SK-N-SH (cell line): Measurements from ENCODE around the gene RIC8B. TPM values are rescaled to one million over a fixed set of nuclear protein-coding genes. Genes with fewer than 3 reads are reported as not detected.

Experiments used
- CTCF ChIA-PET: fragments of 300-600, 350-600 bp; formaldehyde crosslinking; extraction: SDS; loops from one replicate; lab custom pipeline; 2021; lab: Yijun Ruan, JAX
- POLR2A ChIA-PET: fragments of 350-600 bp; sonication (Branson Sonifier 250); formaldehyde crosslinking; extraction: SDS; loops from one replicate; lab custom pipeline; 2020; ENCODE audit warnings: antibody characterized with exemption, inconsistent platforms; lab: Yijun Ruan, JAX
- DNase-seq: peaks from one replicate; pipeline ENCODE4 v3.0.0; 2012
- H2AFZ ChIP-seq: fragments of 200-600 bp; sonication (generic); 2 replicates; pipeline ENCODE4 v1.8.1; 2016; ENCODE audit warnings: antibody characterized with exemption, mild to moderate bottlenecking, low read depth
- H3F3A ChIP-seq: fragments of 200-600 bp; sonication (generic); replicated peaks from 2 replicates; pipeline ENCODE3; 2016; ENCODE audit warnings: antibody characterized with exemption, mild to moderate bottlenecking; ENCODE audit not compliant: insufficient read depth
- H3K27ac ChIP-seq, 2 experiments: fragments of 200-500 bp in 1 of 2; fragments of 200-600 bp in 1 of 2; sonication (Bioruptor generic) in 1 of 2; sonication (generic), shearing (Covaris generic) in 1 of 2; 2 replicates each; pipeline versions ENCODE4 v1.5.1 to v1.6.1; 2014 to 2016; ENCODE audit warnings: low read depth in 2 of 2, inconsistent platforms in 1 of 2, low read length in 1 of 2, mild to moderate bottlenecking in 1 of 2, mixed read lengths in 1 of 2
- H3K27me3 ChIP-seq: fragments of 200-600 bp; sonication (generic), shearing (Covaris generic); 2 replicates; pipeline ENCODE4 v1.6.1; 2016; ENCODE audit warnings: mixed run types; ENCODE audit not compliant: insufficient read depth
- H3K36me3 ChIP-seq, 2 experiments: fragments of 200-500 bp in 1 of 2; fragments of 200-600 bp in 1 of 2; sonication (Bioruptor generic) in 1 of 2; sonication (generic) in 1 of 2; replicated peaks in 1 of 2; 2 replicates each; pipeline versions ENCODE3 to v1.5.1; 2014 to 2016; ENCODE audit warnings: low read length in 1 of 2, mild to moderate bottlenecking in 1 of 2; ENCODE audit not compliant: insufficient read depth in 2 of 2, control insufficient read depth in 1 of 2
- H3K4me1 ChIP-seq, 2 experiments: fragments of 200-500 bp in 1 of 2; fragments of 200-600 bp in 1 of 2; sonication (Bioruptor generic) in 1 of 2; sonication (generic), shearing (Covaris generic) in 1 of 2; 2 replicates each; pipeline versions ENCODE4 v1.5.1 to v1.6.1; 2014 to 2016; ENCODE audit warnings: low read depth in 1 of 2, low read length in 1 of 2, mixed run types in 1 of 2; ENCODE audit not compliant: insufficient read depth in 2 of 2, control insufficient read depth in 1 of 2
- H3K4me2 ChIP-seq: fragments of 200-600 bp; sonication (generic), shearing (Covaris generic); 2 replicates; pipeline ENCODE4 v1.6.1; 2017; ENCODE audit warnings: mixed run types
- H3K4me3 ChIP-seq, 2 experiments: fragments of 200-500 bp in 1 of 2; fragments of 200-600 bp in 1 of 2; sonication (Bioruptor generic) in 1 of 2; sonication (generic), shearing (Covaris generic) in 1 of 2; 2 replicates each; pipeline versions ENCODE4 v1.5.1 to v1.8.1; 2014 to 2016; ENCODE audit warnings: low read depth in 2 of 2, inconsistent platforms in 1 of 2, low read length in 1 of 2, mild to moderate bottlenecking in 1 of 2, mixed read lengths in 1 of 2, moderate library complexity in 1 of 2
- H3K79me2 ChIP-seq: fragments of 200-600 bp; sonication (generic); 2 replicates; pipeline ENCODE4 v1.8.1; 2017; ENCODE audit warnings: mild to moderate bottlenecking; ENCODE audit not compliant: insufficient read depth
- H3K9ac ChIP-seq: fragments of 200-600 bp; sonication (generic); 2 replicates; pipeline ENCODE4 v1.6.1; 2017; ENCODE audit warnings: mixed run types
- H3K9me2 ChIP-seq: fragments of 200-600 bp; sonication (generic); 2 replicates; pipeline ENCODE4 v1.6.1; 2017; ENCODE audit warnings: mixed run types
- H3K9me3 ChIP-seq: fragments of 200-600 bp; sonication (generic); 2 replicates; pipeline ENCODE4 v1.6.1; 2017; ENCODE audit warnings: mixed run types, mild to moderate bottlenecking, moderate library complexity
- H4K20me1 ChIP-seq: fragments of 200-600 bp; sonication (generic); 2 replicates; pipeline ENCODE4 v1.6.1; 2017; ENCODE audit warnings: mild to moderate bottlenecking, mixed run types; ENCODE audit not compliant: insufficient read depth
- CHD2 ChIP-seq: fragments of 150-350 bp; IDR thresholded peaks from 2 replicates; pipeline ENCODE4 v1.6.1; 2018; ENCODE audit warnings: low read length; ENCODE audit not compliant: partially characterized antibody
- ELF1 ChIP-seq: IDR thresholded peaks from 2 replicates; pipeline ENCODE4 v1.4.0; 2012
- EP300 ChIP-seq, 2 experiments: IDR thresholded peaks; 2 replicates each; pipeline versions ENCODE4 v1.4.0 to v1.6.1; 2012; ENCODE audit warnings: borderline replicate concordance in 1 of 2, low read depth in 1 of 2, low read length in 1 of 2
- EZH2phosphoT487 ChIP-seq: fragments of 200-600 bp; sonication (generic); IDR thresholded peaks from 2 replicates; pipeline ENCODE4 v1.6.1; 2017; ENCODE audit warnings: low read depth, mixed run types, mild to moderate bottlenecking, antibody characterized with exemption, moderate library complexity, borderline replicate concordance
- NFIC ChIP-seq: IDR thresholded peaks from 2 replicates; pipeline ENCODE4 v1.4.0; 2012; ENCODE audit warnings: borderline replicate concordance
- NRF1 ChIP-seq: IDR thresholded peaks from 2 replicates; pipeline ENCODE4 v1.6.1; 2012; ENCODE audit warnings: low read depth, mild to moderate bottlenecking, low read length
- REST ChIP-seq: IDR thresholded peaks from 2 replicates; pipeline ENCODE4 v1.6.1; 2012; ENCODE audit warnings: mild to moderate bottlenecking, low read depth, low read length, moderate library complexity
- RFX5 ChIP-seq: IDR thresholded peaks from 2 replicates; pipeline ENCODE4 v1.6.1; 2012; ENCODE audit warnings: mild to moderate bottlenecking, improper control_type of control experiment, low read length
- RXRA ChIP-seq: IDR thresholded peaks from 2 replicates; pipeline ENCODE4 v1.4.0; 2012; ENCODE audit warnings: low read depth, mild to moderate bottlenecking, borderline replicate concordance
- SIN3A ChIP-seq: IDR thresholded peaks from 2 replicates; pipeline ENCODE4 v1.6.1; 2012; ENCODE audit warnings: low read depth, mild to moderate bottlenecking, low read length, moderate library complexity, borderline replicate concordance
- SMC3 ChIP-seq: IDR thresholded peaks from 2 replicates; pipeline ENCODE4 v1.6.1; 2012; ENCODE audit warnings: low read depth, low read length, improper control_type of control experiment
- USF2 ChIP-seq: fragments of 150-350 bp; IDR thresholded peaks from 2 replicates; pipeline ENCODE4 v1.6.1; 2017; ENCODE audit warnings: antibody characterized with exemption, low read length, low read depth, borderline replicate concordance
- WGBS: methylation state at CpG from one replicate; pipeline ENCODE4 v1.1.6; 2017; ENCODE audit warnings: low lambda C conversion rate; 5-methylcytosine and 5-hydroxymethylcytosine counted together
- polyA plus RNA-seq, 3 experiments: library from polyadenylated mRNA; depleted of rRNA; stranded (reverse); fragments of >200 nt; gene quantifications; 2 replicates each; pipeline ENCODE4 v1.2.3, GENCODE V29; 2012
- TF ChIP-seq, protein P1 (sequence below): IDR thresholded peaks from 2 replicates; pipeline ENCODE4 v1.4.0; 2012; ENCODE audit warnings: low read depth
- TF ChIP-seq, protein P2 (sequence below): IDR thresholded peaks from 2 replicates; pipeline ENCODE4; 2012
- TF ChIP-seq, protein P3 (sequence below): fragments of 150-350 bp; IDR thresholded peaks from 2 replicates; pipeline ENCODE4 v1.6.1; 2016; ENCODE audit warnings: mild to moderate bottlenecking, low read depth, low read length

RIC8B gene
- polyA plus RNA-seq, 1 of the 3 experiments (the other 2 are of a cell fraction) = 6.2 TPM

DNA sequence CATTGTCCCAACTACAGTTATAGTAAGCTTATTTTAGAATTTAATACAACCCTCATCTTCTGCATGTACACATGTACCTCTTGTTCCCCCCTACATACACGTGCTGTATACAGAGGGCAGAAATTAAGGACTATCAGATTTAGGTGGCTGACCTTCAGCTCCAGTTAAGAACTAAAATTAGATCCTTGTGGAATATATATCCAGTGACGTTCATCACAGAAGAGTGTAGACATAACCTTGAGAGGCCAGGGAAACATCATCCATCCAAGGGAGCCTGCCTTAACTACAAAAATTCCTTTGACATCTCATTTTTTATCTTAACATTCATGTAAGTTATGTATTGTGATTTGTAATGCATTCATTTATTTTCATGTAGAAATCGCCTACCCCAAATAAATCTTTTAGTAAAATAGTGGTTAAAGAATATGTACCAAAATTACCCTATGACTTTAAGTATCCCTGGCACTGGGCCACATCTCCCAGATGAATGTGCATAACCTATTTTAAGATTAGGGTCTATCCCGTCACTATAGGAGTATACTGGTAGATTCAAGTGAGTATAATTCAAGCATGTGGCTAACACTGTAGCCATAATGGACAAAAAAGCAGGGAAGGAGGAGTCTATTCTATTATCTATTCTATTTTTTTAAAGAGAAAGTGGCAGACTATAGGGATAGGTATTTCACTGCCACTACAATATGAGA is 27.5 kb downstream of the RIC8B start:
- DNase-seq = no peak
- H2AFZ ChIP-seq = no peak overlapping the region
- TF ChIP-seq, protein P1, sequence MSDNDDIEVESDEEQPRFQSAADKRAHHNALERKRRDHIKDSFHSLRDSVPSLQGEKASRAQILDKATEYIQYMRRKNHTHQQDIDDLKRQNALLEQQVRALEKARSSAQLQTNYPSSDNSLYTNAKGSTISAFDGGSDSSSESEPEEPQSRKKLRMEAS = no peak
- TF ChIP-seq REST (no peak), RFX5 (no peak), CHD2 (no peak), SIN3A (no peak), NRF1 (no peak), RXRA (no peak), USF2 (no peak), ELF1 (no peak), NFIC (no peak), EZH2phosphoT487 (no peak), EP300 (IDR thresholded peaks at IDR 0.05; ENCODE audit: borderline replicate concordance in 1 of 2, low read depth in 1 of 2, low read length in 1 of 2) (no peak), SMC3 (no peak)
- TF ChIP-seq, protein P2, sequence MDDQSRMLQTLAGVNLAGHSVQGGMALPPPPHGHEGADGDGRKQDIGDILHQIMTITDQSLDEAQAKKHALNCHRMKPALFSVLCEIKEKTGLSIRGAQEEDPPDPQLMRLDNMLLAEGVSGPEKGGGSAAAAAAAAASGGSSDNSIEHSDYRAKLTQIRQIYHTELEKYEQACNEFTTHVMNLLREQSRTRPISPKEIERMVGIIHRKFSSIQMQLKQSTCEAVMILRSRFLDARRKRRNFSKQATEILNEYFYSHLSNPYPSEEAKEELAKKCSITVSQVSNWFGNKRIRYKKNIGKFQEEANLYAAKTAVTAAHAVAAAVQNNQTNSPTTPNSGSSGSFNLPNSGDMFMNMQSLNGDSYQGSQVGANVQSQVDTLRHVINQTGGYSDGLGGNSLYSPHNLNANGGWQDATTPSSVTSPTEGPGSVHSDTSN = no peak
- TF ChIP-seq, protein P3, sequence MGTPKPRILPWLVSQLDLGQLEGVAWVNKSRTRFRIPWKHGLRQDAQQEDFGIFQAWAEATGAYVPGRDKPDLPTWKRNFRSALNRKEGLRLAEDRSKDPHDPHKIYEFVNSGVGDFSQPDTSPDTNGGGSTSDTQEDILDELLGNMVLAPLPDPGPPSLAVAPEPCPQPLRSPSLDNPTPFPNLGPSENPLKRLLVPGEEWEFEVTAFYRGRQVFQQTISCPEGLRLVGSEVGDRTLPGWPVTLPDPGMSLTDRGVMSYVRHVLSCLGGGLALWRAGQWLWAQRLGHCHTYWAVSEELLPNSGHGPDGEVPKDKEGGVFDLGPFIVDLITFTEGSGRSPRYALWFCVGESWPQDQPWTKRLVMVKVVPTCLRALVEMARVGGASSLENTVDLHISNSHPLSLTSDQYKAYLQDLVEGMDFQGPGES = no peak
- peaks cover 3% of the 10 kb centered on the region for H3F3A ChIP-seq
- no peak overlapping the region for H3K4me3 ChIP-seq
- POLR2A ChIA-PET = no interaction called here
- CTCF ChIA-PET = no interaction called here
- H3K4me1 ChIP-seq = no peaks in the 10 kb centered on the region
- H3K9ac ChIP-seq = no peak overlapping the region
- peaks cover 17 to 28% of the 10 kb centered on the region in 2 experiments for H3K36me3 ChIP-seq
- H3K79me2 ChIP-seq = no peaks in the 10 kb centered on the region; the same call in 1 of the 2 replicates
- no peak overlapping the region for H3K27ac ChIP-seq
- WGBS = 89% methylated on average over 4 of the region's 4 CpGs
- no peaks in the 10 kb centered on the region for H3K9me3 ChIP-seq
- no peaks in the 10 kb centered on the region for H3K27me3 ChIP-seq
- H3K9me2 ChIP-seq = no peaks in the 10 kb centered on the region
- H4K20me1 ChIP-seq = no peaks in the 10 kb centered on the region
- no peak overlapping the region for H3K4me2 ChIP-seq
